K562 (cell line): ENCODE measurements around the gene AGO3. TPM values are rescaled to one million over a fixed set of nuclear protein-coding genes. Genes with fewer than 3 reads are reported as not detected.

Experiments
- BRD4 ChIP-seq: fragments of 200-600 bp; sonication (generic); IDR thresholded peaks from 2 replicates; pipeline ENCODE4 v1.6.1; 2017; ENCODE audit warnings: inconsistent platforms
- CEBPZ ChIP-seq: fragments of 150-350 bp; IDR thresholded peaks from 2 replicates; pipeline ENCODE4 v1.6.1; 2014; ENCODE audit warnings: low read depth, mild to moderate bottlenecking, low read length, borderline replicate concordance
- CGGBP1 ChIP-seq: fragments of 250-450 bp; sonication (Bioruptor Pico); IDR thresholded peaks from 2 replicates; pipeline ENCODE4 v1.9.0; 2021; ENCODE audit warnings: mild to moderate bottlenecking
- CREB5 ChIP-seq: fragments of 250-450 bp; sonication (Bioruptor Pico); IDR thresholded peaks from 2 replicates; pipeline ENCODE4 v1.5.0; 2020; ENCODE audit warnings: mild to moderate bottlenecking
- EWSR1 ChIP-seq: fragments of 450-650 bp; IDR thresholded peaks from 2 replicates; pipeline ENCODE4 v1.6.1; 2018; ENCODE audit warnings: borderline replicate concordance, mild to moderate bottlenecking, low read depth, moderate library complexity; ENCODE audit not compliant: partially characterized antibody
- FOXA3 ChIP-seq, 2 experiments: fragments of 450-650 bp in 1 of 2; sonication (generic) in 1 of 2; formaldehyde crosslinking; IDR thresholded peaks in 1 of 2; conservative IDR thresholded peaks in 1 of 2; 2 replicates each; pipeline versions ENCODE4 v1.4.0 to v1.8.0; 2020 to 2022; ENCODE audit warnings: mild to moderate bottlenecking in 2 of 2, missing genetic modification reagents in 1 of 2
- HEY1 ChIP-seq: fragments of 250-450 bp; sonication (Bioruptor Pico); IDR thresholded peaks from 2 replicates; pipeline ENCODE4 v1.5.0; 2020; ENCODE audit warnings: mild to moderate bottlenecking, moderate library complexity, borderline replicate concordance
- HLTF ChIP-seq: fragments of 450-650 bp; IDR thresholded peaks from 2 replicates; pipeline ENCODE4 v1.6.1; 2016
- KLF6 ChIP-seq: fragments of 250-450 bp; sonication (Bioruptor Pico); IDR thresholded peaks from 2 replicates; pipeline ENCODE4 v1.4.0; 2020; ENCODE audit warnings: mild to moderate bottlenecking, moderate library complexity, borderline replicate concordance
- MCM7 ChIP-seq, 2 experiments: fragments of 450-650 bp; IDR thresholded peaks; 2 replicates each; pipeline ENCODE4 v1.6.1; 2016 to 2018
- MTA2 ChIP-seq: fragments of 450-650 bp; IDR thresholded peaks from 2 replicates; pipeline ENCODE4 v1.6.1; 2016; ENCODE audit warnings: low read depth
- NCOA4 ChIP-seq: fragments of 450-650 bp; IDR thresholded peaks from 2 replicates; pipeline ENCODE4 v1.6.1; 2018; ENCODE audit warnings: mild to moderate bottlenecking; ENCODE audit not compliant: partially characterized antibody
- SP2 ChIP-seq: IDR thresholded peaks from 2 replicates; pipeline ENCODE4 v1.6.1; 2011; ENCODE audit warnings: mild to moderate bottlenecking, low read depth, low read length, moderate library complexity; ENCODE audit not compliant: poor library complexity, severe bottlenecking; ENCODE audit errors: extremely low read depth
- SRSF7 ChIP-seq: fragments of 200-400 bp; formaldehyde crosslinking; optimal IDR thresholded peaks from 2 replicates; pipeline ENCODE3; 2017; ENCODE audit warnings: mild to moderate bottlenecking, low read depth, low read length
- ZNF444 ChIP-seq: fragments of 250-450 bp; sonication (Bioruptor Pico); IDR thresholded peaks from 2 replicates; pipeline ENCODE4 v1.4.0; 2020; ENCODE audit warnings: mild to moderate bottlenecking, moderate library complexity
- ZNF511 ChIP-seq: sonication (generic); formaldehyde crosslinking; IDR thresholded peaks from 2 replicates; pipeline ENCODE4 v1.8.0; 2022; ENCODE audit warnings: mild to moderate bottlenecking, missing genetic modification reagents
- ZNF551 ChIP-seq: fragments of 250-450 bp; sonication (Bioruptor Pico); IDR thresholded peaks from 2 replicates; pipeline ENCODE4 v1.5.0; 2021; ENCODE audit warnings: mild to moderate bottlenecking, moderate library complexity
- ZNF695 ChIP-seq: fragments of 450-650 bp; formaldehyde crosslinking; IDR thresholded peaks from 2 replicates; pipeline ENCODE4 v1.4.0; 2020; ENCODE audit warnings: mild to moderate bottlenecking, moderate library complexity
- polyA plus RNA-seq, 8 experiments: library from polyadenylated mRNA; depleted of rRNA in 4 of 8; stranded (reverse) in 5 of 8; unstranded in 3 of 8; fragments of >200 nt; fragmentation: Nextera tagmentation in 2 of 8; fragmentation: Illumina TruSeq in 1 of 8; extraction: Ambion mirVana in 2 of 8; extraction: Trizol in 1 of 8; gene quantifications; 2 replicates each; pipeline versions ENCODE4 v1.2.1 to v1.2.3, GENCODE V29; 2011 to 2014; ENCODE audit warnings: inconsistent platforms in 1 of 8, missing spikeins in 1 of 8
- total RNA-seq, 7 experiments: library from RNA; depleted of rRNA in 6 of 7; stranded (reverse); fragments of >200 nt in 6 of 7; fragmentation: Illumina TruSeq in 2 of 7; extraction: Trizol in 2 of 7; gene quantifications; 2 replicates each; pipeline versions ENCODE4 v1.2.1 to v1.2.3, GENCODE V29; 2011 to 2021; ENCODE audit warnings: low replicate concordance in 1 of 7
- TF ChIP-seq, protein P1 (sequence below): fragments of 450-650 bp; IDR thresholded peaks from 2 replicates; pipeline ENCODE4 v1.6.1; 2016; ENCODE audit warnings: low read depth, mild to moderate bottlenecking, moderate library complexity
- TF ChIP-seq, protein P2 (sequence below): conservative IDR thresholded peaks from 2 replicates; pipeline ENCODE4 v1.6.1; 2011; ENCODE audit warnings: low read depth, mild to moderate bottlenecking, low read length; ENCODE audit not compliant: control insufficient read depth
- TF ChIP-seq, protein P3 (sequence below): sonication (generic); formaldehyde crosslinking; IDR thresholded peaks from 2 replicates; pipeline ENCODE4 v1.5.0; 2020; ENCODE audit warnings: missing genetic modification reagents

The AGO3 gene
- total and polyA plus RNA-seq, 9 of the 15 experiments (the other 6 are each of a cell fraction or from before 2014, with no cell fraction given), result 4.5 to 41.5 (median 22.7) TPM

GRCh38 chr1:35881850-35882273 is 49.0 kb upstream of the AGO3 start (continued):
- TF ChIP-seq BRD4, result no peak
- no peak for TF ChIP-seq ZNF551
- TF ChIP-seq KLF6, result no peak
- no peak for TF ChIP-seq CGGBP1 (CRISPR knock-in tag)
- no peak for TF ChIP-seq CEBPZ
- peak; percentile 79 for TF ChIP-seq MTA2
- no peak for TF ChIP-seq HEY1 (CRISPR knock-in tag)
- no peak for TF ChIP-seq ZNF695 (CRISPR knock-in tag)
- TF ChIP-seq CREB5 (CRISPR knock-in tag), result no peak
- no peak for TF ChIP-seq MCM7 (IDR thresholded peaks at IDR 0.05)
- TF ChIP-seq HLTF, result 0 out of 2 replicates have a peak, but pooled peaks have one; percentile 41
- no peak for TF ChIP-seq EWSR1
- no peak for TF ChIP-seq NCOA4
- TF ChIP-seq, protein P1, sequence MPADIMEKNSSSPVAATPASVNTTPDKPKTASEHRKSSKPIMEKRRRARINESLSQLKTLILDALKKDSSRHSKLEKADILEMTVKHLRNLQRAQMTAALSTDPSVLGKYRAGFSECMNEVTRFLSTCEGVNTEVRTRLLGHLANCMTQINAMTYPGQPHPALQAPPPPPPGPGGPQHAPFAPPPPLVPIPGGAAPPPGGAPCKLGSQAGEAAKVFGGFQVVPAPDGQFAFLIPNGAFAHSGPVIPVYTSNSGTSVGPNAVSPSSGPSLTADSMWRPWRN, result no peak
- TF ChIP-seq, protein P2, sequence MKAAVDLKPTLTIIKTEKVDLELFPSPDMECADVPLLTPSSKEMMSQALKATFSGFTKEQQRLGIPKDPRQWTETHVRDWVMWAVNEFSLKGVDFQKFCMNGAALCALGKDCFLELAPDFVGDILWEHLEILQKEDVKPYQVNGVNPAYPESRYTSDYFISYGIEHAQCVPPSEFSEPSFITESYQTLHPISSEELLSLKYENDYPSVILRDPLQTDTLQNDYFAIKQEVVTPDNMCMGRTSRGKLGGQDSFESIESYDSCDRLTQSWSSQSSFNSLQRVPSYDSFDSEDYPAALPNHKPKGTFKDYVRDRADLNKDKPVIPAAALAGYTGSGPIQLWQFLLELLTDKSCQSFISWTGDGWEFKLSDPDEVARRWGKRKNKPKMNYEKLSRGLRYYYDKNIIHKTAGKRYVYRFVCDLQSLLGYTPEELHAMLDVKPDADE, result no peak
- TF ChIP-seq SRSF7, result no peak
- TF ChIP-seq, protein P3, sequence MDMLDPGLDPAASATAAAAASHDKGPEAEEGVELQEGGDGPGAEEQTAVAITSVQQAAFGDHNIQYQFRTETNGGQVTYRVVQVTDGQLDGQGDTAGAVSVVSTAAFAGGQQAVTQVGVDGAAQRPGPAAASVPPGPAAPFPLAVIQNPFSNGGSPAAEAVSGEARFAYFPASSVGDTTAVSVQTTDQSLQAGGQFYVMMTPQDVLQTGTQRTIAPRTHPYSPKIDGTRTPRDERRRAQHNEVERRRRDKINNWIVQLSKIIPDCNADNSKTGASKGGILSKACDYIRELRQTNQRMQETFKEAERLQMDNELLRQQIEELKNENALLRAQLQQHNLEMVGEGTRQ, result no peak
- no peak for TF ChIP-seq SP2
- TF ChIP-seq ZNF511 (CRISPR knock-in tag), result no peak
- no peak for TF ChIP-seq ZNF444
- peak; percentile 97 to 98 for TF ChIP-seq FOXA3 (CRISPR knock-in tag; conservative IDR thresholded peaks at IDR 0.05 in 1 of 2, IDR thresholded peaks at IDR 0.05 in 1 of 2)
